C4-2B (cell line): ENCODE data around the gene INSRR.

Source experiments
- H3K27ac ChIP-seq: fragments of 450-650 bp; 2 replicates; pipeline ENCODE4 v1.5.1; 2017
- ZFX ChIP-seq: fragments of 450-650 bp; IDR thresholded peaks from 2 replicates; pipeline ENCODE4 v1.6.1; 2017
- TF ChIP-seq, protein P1 (sequence below): fragments of 450-650 bp; conservative IDR thresholded peaks from 2 replicates; pipeline ENCODE4 v1.5.1; 2017; ENCODE audit warnings: mild to moderate bottlenecking

INSRR gene

GRCh38 chr1:156803086-156803851 lies 55.6 kb downstream of the INSRR start:
- no peak overlapping the region for H3K27ac ChIP-seq
- TF ChIP-seq, protein P1, sequence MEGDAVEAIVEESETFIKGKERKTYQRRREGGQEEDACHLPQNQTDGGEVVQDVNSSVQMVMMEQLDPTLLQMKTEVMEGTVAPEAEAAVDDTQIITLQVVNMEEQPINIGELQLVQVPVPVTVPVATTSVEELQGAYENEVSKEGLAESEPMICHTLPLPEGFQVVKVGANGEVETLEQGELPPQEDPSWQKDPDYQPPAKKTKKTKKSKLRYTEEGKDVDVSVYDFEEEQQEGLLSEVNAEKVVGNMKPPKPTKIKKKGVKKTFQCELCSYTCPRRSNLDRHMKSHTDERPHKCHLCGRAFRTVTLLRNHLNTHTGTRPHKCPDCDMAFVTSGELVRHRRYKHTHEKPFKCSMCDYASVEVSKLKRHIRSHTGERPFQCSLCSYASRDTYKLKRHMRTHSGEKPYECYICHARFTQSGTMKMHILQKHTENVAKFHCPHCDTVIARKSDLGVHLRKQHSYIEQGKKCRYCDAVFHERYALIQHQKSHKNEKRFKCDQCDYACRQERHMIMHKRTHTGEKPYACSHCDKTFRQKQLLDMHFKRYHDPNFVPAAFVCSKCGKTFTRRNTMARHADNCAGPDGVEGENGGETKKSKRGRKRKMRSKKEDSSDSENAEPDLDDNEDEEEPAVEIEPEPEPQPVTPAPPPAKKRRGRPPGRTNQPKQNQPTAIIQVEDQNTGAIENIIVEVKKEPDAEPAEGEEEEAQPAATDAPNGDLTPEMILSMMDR = no peak
- no peak for TF ChIP-seq ZFX

GRCh38 chr1:156802421-156802935 lies 56.4 kb downstream of the INSRR start:
- TF ChIP-seq ZFX = no peak
- TF ChIP-seq, protein P1 = no peak
- no peak overlapping the region for H3K27ac ChIP-seq

DNA sequence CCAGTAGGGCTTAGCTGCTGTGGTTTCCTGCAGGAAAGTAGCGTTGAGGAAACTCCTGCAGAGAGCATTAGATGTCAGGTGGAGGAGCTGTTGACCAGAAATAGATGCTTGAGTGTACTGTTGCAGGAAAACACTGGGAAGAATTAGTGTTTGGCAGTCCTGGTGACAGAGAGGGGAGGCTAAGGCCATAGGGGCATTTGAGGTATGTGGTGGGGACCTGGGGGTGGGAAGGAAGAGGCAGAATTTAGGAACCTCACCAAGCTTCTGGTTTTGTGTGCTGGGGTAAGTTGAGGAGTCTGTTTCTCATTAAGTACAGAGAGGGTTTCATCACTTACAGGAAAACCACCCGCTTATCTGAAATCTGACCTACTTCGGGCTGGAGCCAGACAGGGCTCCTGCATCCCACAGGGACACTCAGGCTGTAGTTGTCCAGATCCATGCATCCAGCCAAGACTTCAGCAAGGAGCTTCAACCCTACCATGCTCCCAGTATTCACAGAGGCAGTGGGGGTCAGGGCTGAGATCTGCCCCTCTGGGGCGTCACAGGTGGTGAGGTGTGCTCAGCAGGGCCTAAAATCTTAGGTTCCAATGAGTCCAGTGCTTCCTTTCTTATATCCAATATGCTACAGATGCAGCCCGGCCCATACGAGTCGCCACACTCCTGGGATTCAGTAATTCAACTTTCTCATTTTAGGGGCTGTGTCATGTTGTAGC lies 57.4 kb downstream of the INSRR start:
- TF ChIP-seq ZFX = no peak
- TF ChIP-seq, protein P1 = no peak

GRCh38 chr1:156797212-156797871 lies 61.6 kb downstream of the INSRR start:
- TF ChIP-seq ZFX = no peak
- TF ChIP-seq, protein P1 = peak; percentile 90
- H3K27ac ChIP-seq = no peak overlapping the region

More for the DNA sequence above, 57.4 kb downstream of the INSRR start:
- no peak overlapping the region for H3K27ac ChIP-seq

GRCh38 chr1:156796340-156797097 lies 62.4 kb downstream of the INSRR start:
- no peak overlapping the region for H3K27ac ChIP-seq
- TF ChIP-seq, protein P1 = no peak
- no peak for TF ChIP-seq ZFX

DNA sequence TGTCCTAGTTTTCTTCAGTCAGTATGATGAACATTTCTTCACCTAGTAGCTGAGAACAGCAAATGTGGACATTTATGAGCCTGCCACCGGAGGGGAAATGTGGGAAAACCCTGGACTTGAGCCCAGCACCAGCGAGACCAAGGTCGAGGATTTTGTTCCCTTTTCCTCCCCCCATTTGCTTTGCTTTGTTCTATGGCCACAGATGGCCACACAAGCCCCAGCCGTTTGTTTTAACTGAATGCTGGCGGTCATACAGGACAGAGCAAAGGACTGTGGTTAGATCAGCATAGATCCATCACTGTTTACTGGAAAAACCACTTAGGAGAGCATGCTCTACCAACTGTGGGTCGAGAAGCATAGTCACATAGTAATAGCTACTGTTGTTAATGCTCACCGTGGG lies 63.1 kb downstream of the INSRR start:
- TF ChIP-seq, protein P1 = no peak
- TF ChIP-seq ZFX = no peak
- no peak overlapping the region for H3K27ac ChIP-seq
